Adrenal gland (tissue), 5 donors: ENCODE data around the gene LLGL2.

ENCODE experiments used
- CTCF ChIP-seq, 6 experiments: fragments of 450-650 bp in 4 of 6; fragments of 200-600 bp in 2 of 6; sonication (generic) in 1 of 6; IDR thresholded peaks; 1 replicate in 5 of 6; 2 replicates in 1 of 6; pipeline versions ENCODE4 v1.5.1 to v1.8.0; 2016 to 2021; ENCODE audit warnings: antibody characterized with exemption in 6 of 6, mild to moderate bottlenecking in 2 of 6, moderate library complexity in 1 of 6
- POLR2A ChIP-seq, 2 donors: fragments of 450-650 bp; IDR thresholded peaks; one replicate each; pipeline ENCODE4 v1.6.1; 2017; ENCODE audit warnings: antibody characterized with exemption in 2 of 2, mild to moderate bottlenecking in 2 of 2, moderate library complexity in 1 of 2
- donor health status: DM: no; HTN: no; CAD: no.

DNA sequence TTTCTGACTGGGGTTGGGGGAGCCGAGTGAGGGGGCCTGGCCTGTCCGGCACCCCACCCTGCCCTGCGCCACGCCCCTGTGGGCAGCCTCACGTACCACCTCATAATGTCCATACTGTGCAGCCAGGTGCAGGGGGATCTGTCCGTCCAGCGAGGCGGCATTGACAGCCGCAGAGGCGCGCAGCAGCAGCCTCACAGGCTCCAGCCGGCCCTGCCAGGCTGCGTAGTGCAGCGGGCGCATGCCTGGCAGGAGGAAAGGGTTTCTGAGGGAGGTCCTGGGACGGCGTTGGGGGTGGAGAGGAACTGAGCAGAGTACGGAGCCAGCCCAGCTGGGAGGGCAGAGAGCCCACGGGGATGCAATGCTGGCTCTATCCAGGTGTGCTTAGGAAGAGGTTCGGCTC is 18.6 kb upstream of the LLGL2 start:
- no peak for TF ChIP-seq CTCF (IDR thresholded peaks at IDR 0.05)
- no peak for TF ChIP-seq POLR2A (IDR thresholded peaks at IDR 0.05)
